Measurements from ENCODE around the gene POTEI. TPM values are rescaled to one million over a fixed set of nuclear protein-coding genes. Genes with fewer than 3 reads are reported as not detected.
"Not testable (repeated sequence)": the region's sequence is repeated elsewhere in the genome, so short reads cannot be mapped to it uniquely, and the experiment has no call there.

The POTEI gene
- total RNA-seq, 1 experiment from 2014 or later: not detected

- not testable (repeated sequence) for H3K4me2 ChIP-seq (ENCODE audit: low read depth, low read length, poor library complexity, severe bottlenecking)
These were observed 27.5 kb upstream of the POTEI start for GRCh38 chr2:130536654-130537053.

GRCh38 chr2:130531672-130532071 is 22.5 kb upstream of the POTEI start:
- H3K36me3 ChIP-seq (ENCODE audit: insufficient read depth, low read length); H4K20me1 ChIP-seq (ENCODE audit: insufficient read depth, low read depth, low read length); H3K27ac ChIP-seq (ENCODE audit: low read length); H2AFZ ChIP-seq (ENCODE audit: low read length); H3K27me3 ChIP-seq (ENCODE audit: low read length); H3K4me2 ChIP-seq (ENCODE audit: low read depth, low read length, poor library complexity, severe bottlenecking); H3K79me2 ChIP-seq (ENCODE audit: low read length); H3K9me3 ChIP-seq (ENCODE audit: low read length); H3K9me2 ChIP-seq (replicated peaks; ENCODE audit: insufficient read depth, low read length); DNase-seq; H3K4me3 ChIP-seq (ENCODE audit: low read length); H3K9ac ChIP-seq (ENCODE audit: low read length); H3K4me1 ChIP-seq (ENCODE audit: low read length): not testable (repeated sequence)

More at GRCh38 chr2:130536654-130537053, 27.5 kb upstream of the POTEI start:
- not testable (repeated sequence) for H3K27ac ChIP-seq (ENCODE audit: low read length); H4K20me1 ChIP-seq (ENCODE audit: insufficient read depth, low read depth, low read length); H3K79me2 ChIP-seq (ENCODE audit: low read length); H3K9ac ChIP-seq (ENCODE audit: low read length); H3K4me1 ChIP-seq (ENCODE audit: low read length); H2AFZ ChIP-seq (ENCODE audit: low read length); H3K9me2 ChIP-seq (replicated peaks; ENCODE audit: insufficient read depth, low read length); H3K27me3 ChIP-seq (ENCODE audit: low read length); DNase-seq; H3K36me3 ChIP-seq (ENCODE audit: insufficient read depth, low read length); H3K4me3 ChIP-seq (ENCODE audit: low read length); H3K9me3 ChIP-seq (ENCODE audit: low read length)

- not testable (repeated sequence) for H3K36me3 ChIP-seq (ENCODE audit: insufficient read depth, low read length); H3K27me3 ChIP-seq (ENCODE audit: low read length); H3K4me1 ChIP-seq (ENCODE audit: low read length); H3K27ac ChIP-seq (ENCODE audit: low read length); H4K20me1 ChIP-seq (ENCODE audit: insufficient read depth, low read depth, low read length); H3K4me3 ChIP-seq (ENCODE audit: low read length); H3K9ac ChIP-seq (ENCODE audit: low read length); H3K9me2 ChIP-seq (replicated peaks; ENCODE audit: insufficient read depth, low read length); H3K4me2 ChIP-seq (ENCODE audit: low read depth, low read length, poor library complexity, severe bottlenecking); H2AFZ ChIP-seq (ENCODE audit: low read length); H3K79me2 ChIP-seq (ENCODE audit: low read length); DNase-seq; H3K9me3 ChIP-seq (ENCODE audit: low read length)
These were observed 22.1 kb upstream of the POTEI start for GRCh38 chr2:130531225-130531624.

- not testable (repeated sequence) for H3K4me3 ChIP-seq (ENCODE audit: low read length); H3K4me1 ChIP-seq (ENCODE audit: low read length); H3K9ac ChIP-seq (ENCODE audit: low read length); H3K36me3 ChIP-seq (ENCODE audit: insufficient read depth, low read length); DNase-seq; H3K79me2 ChIP-seq (ENCODE audit: low read length); H3K9me3 ChIP-seq (ENCODE audit: low read length); H3K9me2 ChIP-seq (replicated peaks; ENCODE audit: insufficient read depth, low read length); H2AFZ ChIP-seq (ENCODE audit: low read length); H3K4me2 ChIP-seq (ENCODE audit: low read depth, low read length, poor library complexity, severe bottlenecking); H3K27me3 ChIP-seq (ENCODE audit: low read length); H3K27ac ChIP-seq (ENCODE audit: low read length); H4K20me1 ChIP-seq (ENCODE audit: insufficient read depth, low read depth, low read length)
These were observed 21.1 kb upstream of the POTEI start for GRCh38 chr2:130530212-130530611.

GRCh38 chr2:130529545-130529944 is 20.4 kb upstream of the POTEI start:
- H3K4me2 ChIP-seq (ENCODE audit: low read depth, low read length, poor library complexity, severe bottlenecking); H3K4me1 ChIP-seq (ENCODE audit: low read length); H3K79me2 ChIP-seq (ENCODE audit: low read length); H3K36me3 ChIP-seq (ENCODE audit: insufficient read depth, low read length); H3K9ac ChIP-seq (ENCODE audit: low read length); H3K9me2 ChIP-seq (replicated peaks; ENCODE audit: insufficient read depth, low read length); H3K9me3 ChIP-seq (ENCODE audit: low read length); DNase-seq; H2AFZ ChIP-seq (ENCODE audit: low read length); H3K4me3 ChIP-seq (ENCODE audit: low read length); H4K20me1 ChIP-seq (ENCODE audit: insufficient read depth, low read depth, low read length); H3K27me3 ChIP-seq (ENCODE audit: low read length); H3K27ac ChIP-seq (ENCODE audit: low read length): not testable (repeated sequence)

- not testable (repeated sequence) for H3K9me3 ChIP-seq (ENCODE audit: low read length)
These were observed 18.3 kb upstream of the POTEI start for GRCh38 chr2:130527365-130527967.

GRCh38 chr2:130522390-130522789 is 13.3 kb upstream of the POTEI start:
- not testable (repeated sequence) for H3K79me2 ChIP-seq (ENCODE audit: low read length); H3K9ac ChIP-seq (ENCODE audit: low read length); H3K27me3 ChIP-seq (ENCODE audit: low read length); H3K4me3 ChIP-seq (ENCODE audit: low read length); H2AFZ ChIP-seq (ENCODE audit: low read length); H4K20me1 ChIP-seq (ENCODE audit: insufficient read depth, low read depth, low read length); H3K4me1 ChIP-seq (ENCODE audit: low read length); H3K36me3 ChIP-seq (ENCODE audit: insufficient read depth, low read length); H3K9me2 ChIP-seq (replicated peaks; ENCODE audit: insufficient read depth, low read length); H3K27ac ChIP-seq (ENCODE audit: low read length); H3K9me3 ChIP-seq (ENCODE audit: low read length); DNase-seq; H3K4me2 ChIP-seq (ENCODE audit: low read depth, low read length, poor library complexity, severe bottlenecking)

More at GRCh38 chr2:130527365-130527967, 18.3 kb upstream of the POTEI start:
- H3K4me2 ChIP-seq (ENCODE audit: low read depth, low read length, poor library complexity, severe bottlenecking); H3K9ac ChIP-seq (ENCODE audit: low read length); H3K27me3 ChIP-seq (ENCODE audit: low read length); H4K20me1 ChIP-seq (ENCODE audit: insufficient read depth, low read depth, low read length); H3K27ac ChIP-seq (ENCODE audit: low read length); DNase-seq; H3K9me2 ChIP-seq (replicated peaks; ENCODE audit: insufficient read depth, low read length); H3K4me1 ChIP-seq (ENCODE audit: low read length); H3K79me2 ChIP-seq (ENCODE audit: low read length); H2AFZ ChIP-seq (ENCODE audit: low read length); H3K4me3 ChIP-seq (ENCODE audit: low read length); H3K36me3 ChIP-seq (ENCODE audit: insufficient read depth, low read length): not testable (repeated sequence)

- not testable (repeated sequence) for H3K4me2 ChIP-seq (ENCODE audit: low read depth, low read length, poor library complexity, severe bottlenecking); H3K9me2 ChIP-seq (replicated peaks; ENCODE audit: insufficient read depth, low read length); H3K27ac ChIP-seq (ENCODE audit: low read length); H4K20me1 ChIP-seq (ENCODE audit: insufficient read depth, low read depth, low read length); H3K9ac ChIP-seq (ENCODE audit: low read length); H3K4me1 ChIP-seq (ENCODE audit: low read length); DNase-seq; H3K9me3 ChIP-seq (ENCODE audit: low read length); H2AFZ ChIP-seq (ENCODE audit: low read length); H3K79me2 ChIP-seq (ENCODE audit: low read length); H3K27me3 ChIP-seq (ENCODE audit: low read length); H3K36me3 ChIP-seq (ENCODE audit: insufficient read depth, low read length); H3K4me3 ChIP-seq (ENCODE audit: low read length)
These were observed 11.9 kb upstream of the POTEI start, which contains the start of gene CFC1B for GRCh38 chr2:130520992-130521391. Gene CFC1B (plus strand): TSS chr2:130521222. CDS start chr2:130521485, 263 bp downstream.
